Stimulated activated CD4-positive, alpha-beta T cell treated with anti-CD3 and anti-CD28 coated beads, Interleukin-12 subunit alpha, Interleukin-12 subunit beta, amount 100 ng/mL, for 48 hours (primary cell): ENCODE measurements around the gene GABPB1.

Experiments used
- DNase-seq, 3 donors: peaks; one replicate each; pipeline ENCODE4 v3.0.0-alpha.2; 2020; ENCODE audit warnings: low read depth in 2 of 3, low spot score in 1 of 3

Gene GABPB1

GRCh38 chr15:50345298-50345697 lies 9.7 kb downstream of the GABPB1 start:
- no peak for DNase-seq

GRCh38 chr15:50344006-50344464 lies 11.0 kb downstream of the GABPB1 start:
- DNase-seq, result no peak

GRCh38 chr15:50341616-50342136 lies 13.3 kb downstream of the GABPB1 start:
- DNase-seq, result no peak

- no peak for DNase-seq
Measured at GRCh38 chr15:50340416-50340815, 14.6 kb downstream of the GABPB1 start.

GRCh38 chr15:50339717-50340116 lies 15.3 kb downstream of the GABPB1 start:
- no peak for DNase-seq

GRCh38 chr15:50335251-50335650 lies 19.7 kb downstream of the GABPB1 start:
- no peak for DNase-seq

GRCh38 chr15:50333229-50333628 lies 21.8 kb downstream of the GABPB1 start:
- DNase-seq, result no peak

- DNase-seq, result no peak
Measured at GRCh38 chr15:50330921-50331320, 24.1 kb downstream of the GABPB1 start.

GRCh38 chr15:50328116-50328515 lies 26.9 kb downstream of the GABPB1 start:
- DNase-seq, result no peak

GRCh38 chr15:50321680-50322210 lies 33.3 kb downstream of the GABPB1 start:
- no peak for DNase-seq

GRCh38 chr15:50320504-50320903 lies 34.5 kb downstream of the GABPB1 start:
- DNase-seq, result no peak

- DNase-seq, result no peak
Measured at GRCh38 chr15:50318697-50319096, 36.3 kb downstream of the GABPB1 start.

- no peak for DNase-seq
Measured at GRCh38 chr15:50315814-50316630, 39.0 kb downstream of the GABPB1 start.

- no peak for DNase-seq
Measured at GRCh38 chr15:50312636-50313035, 42.4 kb downstream of the GABPB1 start.

GRCh38 chr15:50307799-50308198 lies 47.2 kb downstream of the GABPB1 start:
- no peak for DNase-seq

GRCh38 chr15:50304836-50305235 lies 50.2 kb downstream of the GABPB1 start:
- DNase-seq, result no peak

- no peak for DNase-seq
Measured at GRCh38 chr15:50302581-50302980, 52.4 kb downstream of the GABPB1 start.

GRCh38 chr15:50298340-50298739 lies 56.7 kb downstream of the GABPB1 start:
- no peak for DNase-seq

GRCh38 chr15:50295966-50296365 lies 59.0 kb downstream of the GABPB1 start:
- no peak for DNase-seq

GRCh38 chr15:50289749-50290148 lies 65.2 kb downstream of the GABPB1 start:
- DNase-seq, result no peak

- DNase-seq, result no peak
Measured at GRCh38 chr15:50287324-50288116, 67.5 kb downstream of the GABPB1 start.

GRCh38 chr15:50281427-50281826 lies 73.6 kb downstream of the GABPB1 start:
- no peak for DNase-seq
